GM23248 (cell line): ENCODE data around the gene NFATC2. TPM values are rescaled to one million over a fixed set of nuclear protein-coding genes. Genes with fewer than 3 reads are reported as not detected.

Experiments used
- DNase-seq: peaks from one replicate; pipeline ENCODE4 v3.0.0-alpha.2; 2015
- H2AFZ ChIP-seq: fragments of 200-600 bp; sonication (generic); 2 replicates; pipeline ENCODE4 v1.6.1; 2016; ENCODE audit warnings: antibody characterized with exemption
- H3F3A ChIP-seq: fragments of 200-600 bp; sonication (generic); 2 replicates; pipeline ENCODE4 v1.6.1; 2016; ENCODE audit warnings: mild to moderate bottlenecking, antibody characterized with exemption, mixed run types; ENCODE audit not compliant: insufficient read depth
- H3K27ac ChIP-seq: fragments of 200-600 bp; sonication (generic); 2 replicates; pipeline ENCODE4 v1.5.1; 2016; ENCODE audit warnings: mild to moderate bottlenecking
- H3K27me3 ChIP-seq: fragments of 200-600 bp; sonication (generic); replicated peaks from 2 replicates; pipeline ENCODE4 v1.6.1; 2016; ENCODE audit warnings: mild to moderate bottlenecking; ENCODE audit not compliant: insufficient read depth
- H3K36me3 ChIP-seq: fragments of 200-600 bp; sonication (generic); 2 replicates; pipeline ENCODE4 v1.6.1; 2016; ENCODE audit warnings: low read depth, mild to moderate bottlenecking
- H3K4me1 ChIP-seq: fragments of 200-600 bp; sonication (generic); 2 replicates; pipeline ENCODE4 v1.6.1; 2016; ENCODE audit warnings: mild to moderate bottlenecking; ENCODE audit not compliant: insufficient read depth
- H3K4me2 ChIP-seq: fragments of 200-600 bp; sonication (generic); one replicate; pipeline ENCODE4 v1.6.1; 2016; ENCODE audit warnings: mild to moderate bottlenecking; ENCODE audit not compliant: unreplicated experiment
- H3K4me3 ChIP-seq: fragments of 200-600 bp; sonication (generic); 2 replicates; pipeline ENCODE4 v1.5.1; 2016; ENCODE audit warnings: mild to moderate bottlenecking
- H3K79me2 ChIP-seq: fragments of 200-600 bp; sonication (generic); 2 replicates; pipeline ENCODE4 v1.6.1; 2016; ENCODE audit warnings: mild to moderate bottlenecking; ENCODE audit not compliant: insufficient read depth
- H3K9ac ChIP-seq: fragments of 200-600 bp; sonication (generic); 2 replicates; pipeline ENCODE4 v1.6.1; 2016; ENCODE audit warnings: mild to moderate bottlenecking
- H3K9me2 ChIP-seq: fragments of 200-600 bp; sonication (generic); 2 replicates; pipeline ENCODE4 v1.6.1; 2016; ENCODE audit warnings: mixed run types, mild to moderate bottlenecking, moderate library complexity; ENCODE audit not compliant: insufficient read depth
- H3K9me3 ChIP-seq: fragments of 200-600 bp; sonication (generic); one replicate; pipeline ENCODE4 v1.6.1; 2017; ENCODE audit warnings: low read depth
- H4K20me1 ChIP-seq: fragments of 200-600 bp; sonication (generic); 2 replicates; pipeline ENCODE4 v1.6.0; 2016; ENCODE audit not compliant: insufficient read depth
- EZH2 ChIP-seq: fragments of 200-600 bp; sonication (generic); IDR thresholded peaks from 2 replicates; pipeline ENCODE4 v1.6.1; 2018; ENCODE audit warnings: antibody characterized with exemption, mild to moderate bottlenecking; ENCODE audit not compliant: insufficient read depth, poor library complexity, severe bottlenecking
- EZH2phosphoT487 ChIP-seq: fragments of 200-600 bp; sonication (generic); IDR thresholded peaks from 2 replicates; pipeline ENCODE4 v1.6.1; 2018; ENCODE audit warnings: antibody characterized with exemption, moderate library complexity, mild to moderate bottlenecking, low read depth; ENCODE audit not compliant: insufficient read depth
- WGBS, 2 experiments: methylation state at CpG; one replicate each; pipeline ENCODE4 v1.1.6; 2015 to 2017; ENCODE audit warnings: low lambda C conversion rate in 2 of 2, low coverage in 1 of 2; ENCODE audit errors: missing lambda C conversion rate in 2 of 2; 5-methylcytosine and 5-hydroxymethylcytosine counted together
- in situ Hi-C: fragments of 300-500 bp; cut with MboI; formaldehyde crosslinking; loops from 2 replicates; pipeline ENCODE4 v1.15.0; 2020
- polyA plus RNA-seq: library from polyadenylated mRNA; unstranded; fragments of >200 nt; fragmentation: Nextera tagmentation; extraction: Ambion mirVana; gene quantifications from 2 replicates; pipeline ENCODE4 v1.2.1, GENCODE V29; 2016
- total RNA-seq: library from RNA; depleted of rRNA; stranded (reverse); fragments of >200 nt; shearing (Covaris generic); gene quantifications from 2 replicates; pipeline ENCODE4 v1.2.3, GENCODE V29; 2014

NFATC2 gene
- total and polyA plus RNA-seq, 2 experiments from 2014 or later, result 0.11 to 0.14 TPM

- Histone ChIP-seq H3K27me3 (no peaks in the 10 kb centered on the region), H3K4me2 (no peak overlapping the region), H3K9ac (no peak overlapping the region), H4K20me1 (no peaks in the 10 kb centered on the region), H3K9me3 (no peaks in the 10 kb centered on the region), H3K27ac (no peak overlapping the region), H3F3A (no peaks in the 10 kb centered on the region), H3K4me1 (no peaks in the 10 kb centered on the region), H3K79me2 (no peaks in the 10 kb centered on the region), H3K36me3 (no peaks in the 10 kb centered on the region), H3K9me2 (no peaks in the 10 kb centered on the region), H3K4me3 (no peak overlapping the region), H2AFZ (no peak overlapping the region)
- 91 to 93% methylated on average over 6 to 9 of the region's 9 CpGs for WGBS, 2 experiments
- in situ Hi-C loops, result no loop called here
- TF ChIP-seq EZH2phosphoT487, result no peak
- TF ChIP-seq EZH2, result no peak
- DNase-seq, result no peak
Measured at GRCh38 chr20:51522207-51522606, 20.3 kb downstream of the NFATC2 start.

DNA sequence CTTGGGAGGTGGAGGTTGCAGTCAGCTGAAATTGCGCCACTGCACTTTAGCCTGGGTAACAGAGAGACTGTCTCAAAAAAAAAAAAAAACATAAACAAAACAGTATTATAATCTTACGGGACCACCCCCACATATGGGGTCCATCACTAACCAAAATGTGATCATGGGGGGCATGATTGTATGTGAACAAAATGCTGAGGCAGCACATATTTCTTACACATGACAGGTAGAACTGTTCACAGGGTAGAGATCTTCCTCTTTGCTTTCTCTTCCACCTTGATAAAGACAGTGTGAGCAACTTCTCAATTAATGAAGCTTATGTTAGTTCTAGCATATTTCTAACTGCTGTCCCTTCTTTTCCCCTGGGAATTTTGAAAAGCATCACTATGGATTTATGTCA is 24.7 kb downstream of the NFATC2 start:
- WGBS, 2 experiments, result 80 to 86% methylated on average over 2 of the region's 2 CpGs
- H3K27ac ChIP-seq, result no peak overlapping the region
- no peak overlapping the region for H3K4me2 ChIP-seq
- no peak overlapping the region for H3K9ac ChIP-seq
- no peak for TF ChIP-seq EZH2
- no peak for TF ChIP-seq EZH2phosphoT487
- H3K27me3 ChIP-seq, result no peaks in the 10 kb centered on the region
- H2AFZ ChIP-seq, result no peak overlapping the region
- H3K9me3 ChIP-seq, result no peaks in the 10 kb centered on the region
- DNase-seq, result no peak
- H4K20me1 ChIP-seq, result no peaks in the 10 kb centered on the region
- no peak overlapping the region for H3K4me3 ChIP-seq
- no peaks in the 10 kb centered on the region for H3K9me2 ChIP-seq
- H3K79me2 ChIP-seq, result no peaks in the 10 kb centered on the region
- H3K36me3 ChIP-seq, result no peaks in the 10 kb centered on the region
- H3F3A ChIP-seq, result no peaks in the 10 kb centered on the region
- in situ Hi-C loops, result no loop called here
- no peaks in the 10 kb centered on the region for H3K4me1 ChIP-seq

DNA sequence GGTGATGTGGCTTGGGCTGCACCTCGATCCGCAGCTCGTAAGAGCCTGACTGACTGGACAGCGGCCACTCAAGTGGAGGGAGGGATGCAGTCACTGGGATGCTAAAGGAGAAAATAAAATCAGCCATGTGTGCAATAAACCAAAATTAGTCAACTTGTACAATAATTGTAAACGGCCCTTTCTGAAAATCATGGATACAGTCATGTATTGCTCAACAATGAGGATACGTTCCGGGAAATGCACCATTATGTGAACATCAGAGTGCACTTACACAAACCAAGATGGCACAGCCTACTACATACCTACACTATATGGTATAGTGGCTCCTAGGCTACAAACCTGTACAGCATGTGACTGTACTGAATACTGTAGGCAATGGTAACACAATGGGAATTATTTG is 25.7 kb downstream of the NFATC2 start:
- Histone ChIP-seq H3K9ac (no peak overlapping the region), H3K9me2 (no peaks in the 10 kb centered on the region), H3K9me3 (no peaks in the 10 kb centered on the region), H2AFZ (no peak overlapping the region), H3K4me1 (no peaks in the 10 kb centered on the region), H3K4me2 (no peak overlapping the region), H3K27ac (no peak overlapping the region), H3K4me3 (no peak overlapping the region), H3K36me3 (no peaks in the 10 kb centered on the region), H3K79me2 (no peaks in the 10 kb centered on the region), H4K20me1 (no peaks in the 10 kb centered on the region), H3K27me3 (no peaks in the 10 kb centered on the region), H3F3A (no peaks in the 10 kb centered on the region)
- in situ Hi-C loops, result no loop called here
- no peak for TF ChIP-seq EZH2phosphoT487
- no peak for TF ChIP-seq EZH2
- no peak for DNase-seq
- WGBS, 2 experiments, result 94 to 96% methylated on average over 7 of the region's 7 CpGs

GRCh38 chr20:51514836-51515235 is 27.7 kb downstream of the NFATC2 start:
- Histone ChIP-seq H3K36me3 (no peaks in the 10 kb centered on the region), H3K4me3 (no peak overlapping the region), H3K9me3 (no peaks in the 10 kb centered on the region), H3K4me1 (no peaks in the 10 kb centered on the region), H2AFZ (no peak overlapping the region), H4K20me1 (no peaks in the 10 kb centered on the region), H3K27me3 (no peaks in the 10 kb centered on the region), H3K79me2 (no peaks in the 10 kb centered on the region), H3K9ac (no peak overlapping the region), H3K27ac (no peak overlapping the region), H3F3A (no peaks in the 10 kb centered on the region), H3K9me2 (no peaks in the 10 kb centered on the region), H3K4me2 (no peak overlapping the region)
- WGBS, 2 experiments, result 82 to 90% methylated on average over 7 of the region's 7 CpGs
- in situ Hi-C loops, result no loop called here
- no peak for DNase-seq
- TF ChIP-seq EZH2 (no peak), EZH2phosphoT487 (no peak)

- Histone ChIP-seq H3K36me3 (no peaks in the 10 kb centered on the region), H2AFZ (no peak overlapping the region), H3F3A (no peaks in the 10 kb centered on the region), H3K9me2 (no peaks in the 10 kb centered on the region), H3K4me2 (no peak overlapping the region), H3K4me1 (no peaks in the 10 kb centered on the region), H3K27me3 (no peaks in the 10 kb centered on the region), H3K4me3 (no peak overlapping the region), H3K9ac (no peak overlapping the region), H3K27ac (no peak overlapping the region), H3K9me3 (no peaks in the 10 kb centered on the region), H4K20me1 (no peaks in the 10 kb centered on the region), H3K79me2 (no peaks in the 10 kb centered on the region)
- in situ Hi-C loops, result no loop called here
- no peak for TF ChIP-seq EZH2phosphoT487
- no peak for DNase-seq
- 55 to 76% methylated on average over 3 of the region's 3 CpGs for WGBS, 2 experiments
Measured at GRCh38 chr20:51514249-51514648, 28.3 kb downstream of the NFATC2 start.
